Adrenal gland (tissue), 5 donors: ENCODE data around the gene NAV2.

Experiments used
- CTCF ChIP-seq, 6 experiments: fragments of 450-650 bp in 4 of 6; fragments of 200-600 bp in 2 of 6; sonication (generic) in 1 of 6; IDR thresholded peaks; 1 replicate in 5 of 6; 2 replicates in 1 of 6; pipeline versions ENCODE4 v1.5.1 to v1.8.0; 2016 to 2021; ENCODE audit warnings: antibody characterized with exemption in 6 of 6, mild to moderate bottlenecking in 2 of 6, moderate library complexity in 1 of 6
- POLR2A ChIP-seq, 2 donors: fragments of 450-650 bp; IDR thresholded peaks; one replicate each; pipeline ENCODE4 v1.6.1; 2017; ENCODE audit warnings: antibody characterized with exemption in 2 of 2, mild to moderate bottlenecking in 2 of 2, moderate library complexity in 1 of 2
- donor health status: DM: no; HTN: no; CAD: no.

GRCh38 chr11:20038972-20039371, 326.3 kb downstream of the NAV2 start:
- no peak for TF ChIP-seq CTCF (IDR thresholded peaks at IDR 0.05)
- TF ChIP-seq POLR2A (IDR thresholded peaks at IDR 0.05), result no peak
